Erythroblast (primary cell): ENCODE data around the gene UNG.
"Not testable (repeated sequence)": the region's sequence is repeated elsewhere in the genome, so short reads cannot be mapped to it uniquely, and the experiment has no call there.

Experiments
- DNase-seq, 2 experiments: peaks; one replicate each; lab custom pipeline; 2025; lab: John Stamatoyannopoulos, UW
- GATA1 ChIP-seq: IDR thresholded peaks from 2 replicates; pipeline ENCODE4 v1.6.1; 2011; ENCODE audit warnings: low read depth, mild to moderate bottlenecking, control low read depth, low read length, moderate library complexity
- POLR2A ChIP-seq: IDR thresholded peaks from 2 replicates; pipeline ENCODE4 v1.6.1; 2011; ENCODE audit warnings: mild to moderate bottlenecking, low read length

The UNG gene

GRCh38 chr12:109097435-109098182, at the start of gene UNG:
Gene UNG, plus strand, starts transcription at chr12:109097597. Its CDS starts 83 bp downstream, at chr12:109097680.
- peak; percentile 95 to 97 for DNase-seq
- no peak for TF ChIP-seq POLR2A

GRCh38 chr12:109048706-109049105, 48.7 kb upstream of the UNG start:
- not testable (repeated sequence) for DNase-seq

- DNase-seq: not testable (repeated sequence)
Observed at GRCh38 chr12:109049794-109050193, 47.6 kb upstream of the UNG start.

GRCh38 chr12:109052097-109052413, 45.3 kb upstream of the UNG start:
- TF ChIP-seq GATA1 (no peak), POLR2A (no peak)
- DNase-seq: no peak

GRCh38 chr12:109052414-109053323, 44.7 kb upstream of the UNG start, which contains the start of gene USP30:
Gene USP30, plus strand, starts transcription at chr12:109052576. Its CDS starts 103 bp downstream, at chr12:109052679.
- peak; percentile 92 to 94 for DNase-seq
- TF ChIP-seq GATA1 (no peak), POLR2A (peak; percentile 42)

- TF ChIP-seq GATA1: no peak
- no peak for TF ChIP-seq POLR2A
- peak; percentile 65 to 68 for DNase-seq
Observed at GRCh38 chr12:109053382-109054123, 43.8 kb upstream of the UNG start.

GRCh38 chr12:109054124-109054513, 43.3 kb upstream of the UNG start:
- DNase-seq: not testable (repeated sequence)

GRCh38 chr12:109054520-109054919, 42.9 kb upstream of the UNG start:
- DNase-seq: no peak
- TF ChIP-seq GATA1: no peak
- TF ChIP-seq POLR2A: no peak

- DNase-seq: no peak
- TF ChIP-seq GATA1: no peak
- no peak for TF ChIP-seq POLR2A
Observed at GRCh38 chr12:109056891-109057290, 40.5 kb upstream of the UNG start.

GRCh38 chr12:109057376-109057775, 40.0 kb upstream of the UNG start:
- no peak for TF ChIP-seq GATA1
- no peak for TF ChIP-seq POLR2A

GRCh38 chr12:109058773-109059172, 38.6 kb upstream of the UNG start:
- TF ChIP-seq GATA1 (no peak), POLR2A (no peak)
- DNase-seq: no peak

More at GRCh38 chr12:109057376-109057775, 40.0 kb upstream of the UNG start:
- DNase-seq: no peak

GRCh38 chr12:109064143-109064542, 33.3 kb upstream of the UNG start:
- no peak for DNase-seq
- no peak for TF ChIP-seq POLR2A
- no peak for TF ChIP-seq GATA1

- no peak for DNase-seq
- TF ChIP-seq GATA1: no peak
- no peak for TF ChIP-seq POLR2A
Observed at GRCh38 chr12:109065154-109065852, 32.1 kb upstream of the UNG start.
